Cardiac fibroblast (primary cell): ENCODE results near the gene TM4SF1.
A peak's percentile ranks its signal among the peaks of the same experiment; 100 is the strongest.
"Not testable (repeated sequence)": the region's sequence is repeated elsewhere in the genome, so short reads cannot be mapped to it uniquely, and the experiment has no call there.

ENCODE experiments used
- DNase-seq, 2 donors: peaks; one replicate each; pipeline versions ENCODE4 v3.0.0 to v3.0.0-alpha.2; 2010; ENCODE audit warnings: low read depth in 2 of 2
- H3K4me3 ChIP-seq, 2 donors: replicated peaks in 1 of 2; 1 replicate in 1 of 2; 2 replicates in 1 of 2; pipeline ENCODE4 v1.5.1; 2011; ENCODE audit warnings: low read depth in 2 of 2, low read length in 2 of 2, mild to moderate bottlenecking in 2 of 2, moderate library complexity in 1 of 2
- TF ChIP-seq, protein P1 (sequence below): IDR thresholded peaks from one replicate; pipeline ENCODE4 v1.5.1; 2011; ENCODE audit warnings: low read depth, mild to moderate bottlenecking, low read length, inconsistent platforms

The TM4SF1 gene

DNA sequence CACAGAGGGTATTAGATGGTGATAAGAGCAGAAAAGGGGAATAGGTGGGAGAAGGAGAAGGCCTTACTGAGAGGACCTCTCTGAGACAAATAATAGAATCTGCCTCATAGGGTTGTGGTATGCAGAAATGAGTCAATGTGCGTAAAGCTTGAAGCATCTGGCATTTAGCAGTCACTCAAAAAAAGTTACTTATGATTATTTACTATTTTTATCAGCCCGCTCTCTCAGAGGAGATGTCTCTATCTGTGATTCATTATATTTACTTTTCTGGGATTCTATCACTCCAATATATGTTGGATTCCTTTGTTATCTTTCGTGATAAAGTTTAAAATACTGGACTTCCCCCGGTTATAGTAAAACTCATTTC lies 4.6 kb upstream of the TM4SF1 start:
- no peak overlapping the region for H3K4me3 ChIP-seq
- TF ChIP-seq, protein P1, sequence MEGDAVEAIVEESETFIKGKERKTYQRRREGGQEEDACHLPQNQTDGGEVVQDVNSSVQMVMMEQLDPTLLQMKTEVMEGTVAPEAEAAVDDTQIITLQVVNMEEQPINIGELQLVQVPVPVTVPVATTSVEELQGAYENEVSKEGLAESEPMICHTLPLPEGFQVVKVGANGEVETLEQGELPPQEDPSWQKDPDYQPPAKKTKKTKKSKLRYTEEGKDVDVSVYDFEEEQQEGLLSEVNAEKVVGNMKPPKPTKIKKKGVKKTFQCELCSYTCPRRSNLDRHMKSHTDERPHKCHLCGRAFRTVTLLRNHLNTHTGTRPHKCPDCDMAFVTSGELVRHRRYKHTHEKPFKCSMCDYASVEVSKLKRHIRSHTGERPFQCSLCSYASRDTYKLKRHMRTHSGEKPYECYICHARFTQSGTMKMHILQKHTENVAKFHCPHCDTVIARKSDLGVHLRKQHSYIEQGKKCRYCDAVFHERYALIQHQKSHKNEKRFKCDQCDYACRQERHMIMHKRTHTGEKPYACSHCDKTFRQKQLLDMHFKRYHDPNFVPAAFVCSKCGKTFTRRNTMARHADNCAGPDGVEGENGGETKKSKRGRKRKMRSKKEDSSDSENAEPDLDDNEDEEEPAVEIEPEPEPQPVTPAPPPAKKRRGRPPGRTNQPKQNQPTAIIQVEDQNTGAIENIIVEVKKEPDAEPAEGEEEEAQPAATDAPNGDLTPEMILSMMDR, result no peak
- peak; percentile 90 for DNase-seq

DNA sequence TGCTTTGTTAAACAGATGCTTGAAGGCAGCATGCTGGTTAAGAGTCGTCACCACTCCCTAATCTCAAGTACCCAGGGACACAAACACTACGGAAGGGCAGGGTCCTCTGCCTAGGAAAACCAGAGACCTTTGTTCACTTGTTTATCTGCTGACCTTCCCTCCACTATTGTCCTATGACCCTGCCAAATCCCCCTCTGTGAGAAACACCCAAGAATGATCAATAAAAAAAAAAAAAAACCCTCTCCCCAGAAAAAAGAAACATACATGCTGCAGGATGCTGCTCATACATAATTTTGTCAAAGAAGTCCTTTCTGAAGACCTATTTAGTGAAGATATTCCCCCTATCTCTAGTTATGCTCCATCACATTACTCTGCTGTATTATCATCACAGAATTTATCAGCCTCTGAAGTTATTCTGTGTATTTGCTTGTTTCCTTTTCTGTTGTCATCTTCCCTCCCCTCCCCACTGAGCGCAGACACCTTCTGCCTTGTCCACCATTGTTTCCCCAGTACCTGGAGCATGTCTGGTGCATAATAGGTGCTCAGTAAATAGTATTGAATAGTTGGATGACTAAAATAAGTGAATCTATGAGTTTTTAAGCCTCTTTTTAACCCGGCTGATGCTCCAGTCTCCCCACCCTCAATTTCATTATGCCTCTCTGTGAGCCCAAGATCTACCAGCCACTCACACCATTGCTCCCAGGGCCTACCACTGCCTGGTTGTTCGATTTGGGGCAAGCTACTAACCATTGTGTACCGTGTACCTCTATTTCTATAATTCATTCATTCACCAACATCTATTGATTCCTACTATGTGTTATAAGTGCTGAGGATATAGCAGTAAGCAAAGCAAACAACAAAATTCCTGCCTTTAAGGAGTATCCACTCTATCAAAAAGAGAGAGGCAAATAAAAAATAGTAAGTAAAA lies 4.0 kb upstream of the TM4SF1 start:
- no peak overlapping the region for H3K4me3 ChIP-seq
- DNase-seq, result no peak
- TF ChIP-seq, protein P1, result no peak

DNA sequence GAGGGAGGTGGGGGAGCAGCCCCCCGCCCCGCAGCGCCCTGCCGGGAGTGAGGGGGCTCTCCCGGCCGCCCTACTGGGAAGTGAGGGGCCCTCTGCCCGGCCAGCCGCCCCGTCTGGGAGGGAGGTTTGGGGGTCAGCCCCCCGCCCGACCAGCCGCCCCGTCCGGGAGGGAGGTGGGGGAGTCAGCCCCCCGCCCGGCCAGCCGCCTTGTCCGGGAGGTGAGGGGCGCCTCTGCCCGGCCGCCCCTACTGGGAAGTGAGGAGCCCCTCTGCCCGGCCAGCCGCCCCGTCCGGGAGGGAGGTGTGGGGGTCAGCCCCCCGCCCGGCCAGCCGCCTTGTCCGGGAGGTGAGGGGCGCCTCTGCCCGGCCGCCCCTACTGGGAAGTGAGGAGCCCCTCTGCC lies 2.8 kb upstream of the TM4SF1 start:
- not testable (repeated sequence) for DNase-seq, H3K4me3 ChIP-seq

DNA sequence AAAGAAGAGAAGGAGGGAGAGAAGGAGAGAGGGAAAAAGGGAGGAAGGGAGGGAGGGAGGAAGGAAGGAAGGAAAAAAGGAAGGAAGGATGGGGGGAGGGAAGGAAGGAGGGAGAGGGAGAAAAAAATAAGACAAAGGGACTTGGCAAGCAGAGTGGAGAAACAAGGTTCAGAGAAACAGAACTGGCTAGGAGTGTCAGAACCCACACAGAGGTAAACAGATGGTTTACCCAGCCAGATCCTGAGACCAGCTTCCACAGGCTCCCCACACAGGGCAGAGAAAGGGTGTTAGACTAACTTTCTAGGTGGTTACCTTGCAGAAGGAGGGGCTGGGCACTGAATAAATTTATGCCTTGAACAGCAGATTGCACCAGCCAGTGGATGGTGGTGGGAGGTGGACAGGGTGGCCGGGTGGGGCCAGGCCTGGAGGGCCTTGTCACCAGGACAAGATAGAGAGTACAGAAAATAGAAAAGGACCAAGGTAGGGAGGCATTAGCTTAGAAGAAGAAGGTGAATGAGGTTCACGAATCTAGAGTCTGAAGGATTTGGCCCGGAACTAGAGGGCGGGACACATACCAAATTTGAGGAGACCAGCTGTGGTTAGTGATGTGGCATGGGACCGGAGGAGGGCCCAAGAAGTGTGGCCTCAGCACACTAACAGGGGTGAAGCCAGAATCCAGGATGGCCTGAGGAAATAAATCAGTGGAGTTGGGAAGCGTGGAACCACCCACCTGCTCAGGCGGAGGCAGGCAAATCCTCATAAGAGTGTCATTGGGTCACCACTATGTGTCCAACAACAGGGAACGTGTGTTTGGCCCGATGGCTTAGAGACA lies 1.2 kb upstream of the TM4SF1 start:
- DNase-seq, result no peak
- TF ChIP-seq, protein P1, result no peak
- no peak overlapping the region for H3K4me3 ChIP-seq

DNA sequence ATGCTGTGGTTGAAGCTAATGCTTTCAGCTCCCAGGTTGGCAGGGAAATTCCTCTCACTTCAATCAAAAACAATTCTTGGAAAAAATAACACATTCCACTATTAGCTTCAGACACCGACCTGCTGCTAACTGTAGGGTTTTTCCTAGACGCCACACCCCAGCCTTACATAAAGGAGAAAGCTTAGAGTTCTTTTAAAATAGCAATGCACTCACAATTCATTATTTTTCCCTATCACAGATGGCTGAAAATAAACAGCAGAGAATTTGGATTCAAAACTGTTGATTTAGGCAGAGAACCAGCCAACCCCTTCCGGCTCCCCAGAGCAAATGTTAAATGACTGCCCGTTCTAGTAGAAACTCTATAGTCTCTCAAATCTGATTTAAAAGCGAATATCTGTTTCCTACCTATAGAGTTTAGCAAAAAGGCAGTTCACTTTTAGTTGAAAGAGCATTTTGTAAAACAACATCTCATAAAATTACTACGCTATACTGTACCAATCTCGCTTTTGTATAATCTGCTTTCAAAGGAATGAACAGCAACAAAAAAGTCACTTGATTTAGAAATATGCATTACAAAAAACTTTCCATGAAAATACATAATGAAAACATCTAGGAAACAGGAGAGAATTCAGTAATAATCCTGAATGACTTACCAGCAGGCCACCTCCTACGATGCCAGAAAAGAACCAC lies 586 bp downstream of the TM4SF1 start:
- TF ChIP-seq, protein P1, result no peak
- peak overlapping the region; percentile 62 to 76 for H3K4me3 ChIP-seq
- peak; percentile 55 to 65 for DNase-seq

DNA sequence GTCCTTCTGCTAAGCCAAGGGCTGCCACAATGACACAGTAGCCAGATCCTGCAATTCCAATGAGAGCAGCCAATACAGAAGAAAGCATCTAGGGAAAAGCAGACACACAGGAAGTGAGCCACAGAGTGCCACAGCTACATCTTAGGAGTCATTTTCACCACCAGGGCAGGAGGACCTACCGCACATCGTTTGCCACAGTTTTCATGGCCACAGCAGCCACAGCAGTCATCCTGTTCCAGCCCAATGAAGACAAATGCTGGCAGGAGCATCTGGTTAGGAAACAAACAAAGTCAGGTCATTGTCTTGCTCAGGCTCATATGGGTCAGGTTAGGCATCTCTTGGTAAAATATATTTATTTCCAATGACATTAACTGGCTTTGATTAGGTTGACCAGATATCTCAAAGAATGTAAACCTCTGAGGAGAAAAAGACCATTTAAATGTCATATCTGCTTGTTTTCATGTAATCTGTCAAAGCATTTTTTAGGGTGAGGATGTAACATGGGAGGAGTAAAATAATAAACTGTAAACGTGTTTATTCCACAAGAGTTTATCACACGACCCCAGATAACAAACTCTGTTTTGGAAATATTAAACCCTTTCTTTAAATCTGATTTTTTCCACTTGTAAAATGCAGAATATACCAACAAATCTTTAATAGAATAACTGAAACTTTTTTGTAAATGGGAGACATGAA lies 1.8 kb downstream of the TM4SF1 start:
- H3K4me3 ChIP-seq, result peak overlapping the region; percentile 62 to 76
- TF ChIP-seq, protein P1, result no peak
- DNase-seq, result peak; percentile 51 to 61
